K562 (cell line): ENCODE results near the gene DLX2. TPM values are rescaled to one million over a fixed set of nuclear protein-coding genes. Genes with fewer than 3 reads are reported as not detected.
A peak's percentile ranks its signal among the peaks of the same experiment; 100 is the strongest.

ENCODE experiments used
- ATAC-seq: fragments of 200-7000 bp; cut with Tn5 transposase; 3 replicates; pipeline ENCODE4 v1.9.1; 2020; ENCODE audit warnings: moderate library complexity
- BruUV-seq: library from RNA; stranded (reverse); fragments of 400-500 nt; replicated peaks from 2 replicates; lab custom pipeline; 2021; lab: Mats Ljungman, UMichigan
- CTCF ChIA-PET: fragments of 300-600 bp; formaldehyde crosslinking; extraction: SDS; loops from one replicate; lab custom pipeline; 2021; ENCODE audit warnings: low intra/inter-chr PET ratio; lab: Yijun Ruan, JAX
- POLR2A ChIA-PET: fragments of 300-600, 350-650 bp; sonication (Branson Sonifier 250); formaldehyde crosslinking; extraction: SDS; loops from one replicate; lab custom pipeline; 2021; ENCODE audit warnings: antibody characterized with exemption, inconsistent platforms; lab: Yijun Ruan, JAX
- DNase-seq, 4 experiments: peaks; one replicate each; pipeline versions ENCODE4 v3.0.0 to v3.0.0-alpha.2; 2011 to 2018; ENCODE audit warnings: low spot score in 3 of 4, mixed read lengths in 3 of 4; ENCODE audit errors: extremely low read depth in 1 of 4
- FAIRE-seq: peaks from 2 replicates; lab custom pipeline; 2011; peaks lifted over from hg19 to GRCh38; lab: Jason Lieb, UNC
- H2AFZ ChIP-seq: 2 replicates; pipeline ENCODE4 v1.6.0; 2011; ENCODE audit warnings: low read depth, low read length, control low read depth, inconsistent platforms
- H3K27ac ChIP-seq: fragments of 200-600 bp; 3 replicates; pipeline ENCODE4 v1.8.0; 2011; ENCODE audit warnings: low read depth, mild to moderate bottlenecking, control low read depth, inconsistent platforms, low read length, moderate library complexity, mixed read lengths; ENCODE audit errors: extremely low read depth
- H3K27me3 ChIP-seq, 2 experiments: fragments of 300-600 bp in 1 of 2; 2 replicates in 1 of 2; 3 replicates in 1 of 2; pipeline versions ENCODE4 v1.6.0 to v1.8.0; 2011; ENCODE audit warnings: inconsistent platforms in 2 of 2, low read length in 2 of 2, mild to moderate bottlenecking in 1 of 2, mixed read lengths in 1 of 2, moderate library complexity in 1 of 2; ENCODE audit not compliant: control insufficient read depth in 2 of 2, insufficient read depth in 2 of 2
- H3K36me3 ChIP-seq: fragments of 300-600 bp; 3 replicates; pipeline ENCODE4 v1.8.0; 2011; ENCODE audit warnings: mild to moderate bottlenecking, low read length, inconsistent platforms; ENCODE audit not compliant: control insufficient read depth, insufficient read depth
- H3K4me1 ChIP-seq, 2 experiments: fragments of 200-600 bp in 1 of 2; replicated peaks in 1 of 2; 2 replicates in 1 of 2; 3 replicates in 1 of 2; pipeline versions ENCODE4 v1.5.1 to v1.8.0; 2011; ENCODE audit warnings: inconsistent platforms in 2 of 2, low read length in 2 of 2, mild to moderate bottlenecking in 1 of 2, mixed read lengths in 1 of 2, moderate library complexity in 1 of 2; ENCODE audit not compliant: control insufficient read depth in 2 of 2, insufficient read depth in 2 of 2
- H3K4me2 ChIP-seq: 2 replicates; pipeline ENCODE4 v1.6.1; 2011; ENCODE audit warnings: low read length, control low read depth, inconsistent platforms, mixed read lengths; ENCODE audit not compliant: insufficient read depth
- H3K4me3 ChIP-seq: fragments of 200-600 bp; sonication (generic), shearing (Covaris generic); 2 replicates; pipeline ENCODE4 v1.5.1; 2016; ENCODE audit warnings: control low read depth, inconsistent platforms
- H3K79me2 ChIP-seq: fragments of 200-600 bp; 3 replicates; pipeline ENCODE4 v1.8.0; 2011; ENCODE audit warnings: low read length, inconsistent platforms; ENCODE audit not compliant: control insufficient read depth, insufficient read depth
- H3K9ac ChIP-seq, 2 experiments: 2 replicates each; pipeline versions ENCODE4 v1.6.0 to v1.6.1; 2011; ENCODE audit warnings: low read depth in 2 of 2, low read length in 2 of 2, control low read depth in 1 of 2, inconsistent platforms in 1 of 2, mild to moderate bottlenecking in 1 of 2, mixed read lengths in 1 of 2; ENCODE audit not compliant: insufficient read depth in 1 of 2
- H3K9me1 ChIP-seq: one replicate; pipeline ENCODE4 v1.6.0; 2011; ENCODE audit warnings: inconsistent platforms, mild to moderate bottlenecking, low read length, moderate library complexity; ENCODE audit not compliant: control insufficient read depth, insufficient read depth
- H3K9me3 ChIP-seq: replicated peaks from 2 replicates; pipeline ENCODE4 v1.5.1; 2011; ENCODE audit warnings: low read depth, low read length, inconsistent platforms; ENCODE audit not compliant: control insufficient read depth, insufficient read depth
- H4K20me1 ChIP-seq: replicated peaks from 2 replicates; pipeline ENCODE4 v1.6.1; 2011; ENCODE audit warnings: low read length, inconsistent platforms, mixed read lengths; ENCODE audit not compliant: control insufficient read depth, insufficient read depth
- ARID2 ChIP-seq: fragments of 450-650 bp; IDR thresholded peaks from 2 replicates; pipeline ENCODE4 v1.6.1; 2017; ENCODE audit warnings: antibody characterized with exemption, mild to moderate bottlenecking
- CBFA2T2 ChIP-seq: fragments of 450-650 bp; conservative IDR thresholded peaks from 2 replicates; pipeline ENCODE4 v1.6.1; 2017; ENCODE audit warnings: mild to moderate bottlenecking
- ESRRA ChIP-seq: fragments of 450-650 bp; IDR thresholded peaks from 2 replicates; pipeline ENCODE4 v1.6.1; 2014; ENCODE audit warnings: low read depth, mild to moderate bottlenecking, moderate library complexity, borderline replicate concordance
- FOXP1 ChIP-seq: sonication (generic); formaldehyde crosslinking; IDR thresholded peaks from 2 replicates; pipeline ENCODE4 v1.8.0; 2022; ENCODE audit warnings: mild to moderate bottlenecking, missing genetic modification reagents
- GABPB1 ChIP-seq: sonication (generic); formaldehyde crosslinking; IDR thresholded peaks from 2 replicates; pipeline ENCODE4 v1.8.0; 2022; ENCODE audit warnings: mild to moderate bottlenecking, missing genetic modification reagents
- HLTF ChIP-seq: fragments of 450-650 bp; IDR thresholded peaks from 2 replicates; pipeline ENCODE4 v1.6.1; 2016
- MYNN ChIP-seq, 2 experiments: sonication (generic); formaldehyde crosslinking in 1 of 2; IDR thresholded peaks; 2 replicates each; pipeline versions ENCODE4 v1.5.0 to v1.6.1; 2016 to 2020; ENCODE audit warnings: antibody characterized with exemption in 1 of 2, missing genetic modification reagents in 1 of 2
- NR2C1 ChIP-seq, 2 experiments: fragments of 450-650 bp; IDR thresholded peaks; 2 replicates each; pipeline ENCODE4 v1.6.1; 2017; ENCODE audit warnings: mild to moderate bottlenecking in 2 of 2, antibody characterized with exemption in 1 of 2, inconsistent platforms in 1 of 2, missing compliant biosample characterization in 1 of 2, missing genetic modification characterization in 1 of 2
- RCOR1 ChIP-seq, 2 experiments: IDR thresholded peaks; 2 replicates each; pipeline ENCODE4 v1.6.1; 2012; ENCODE audit warnings: low read depth in 2 of 2, low read length in 2 of 2, borderline replicate concordance in 1 of 2, improper control_type of control experiment in 1 of 2
- SMARCA4 ChIP-seq: fragments of 450-650 bp; IDR thresholded peaks from 2 replicates; pipeline ENCODE4 v1.6.1; 2016
- SOX6 ChIP-seq: fragments of 450-650 bp; IDR thresholded peaks from 2 replicates; pipeline ENCODE4 v1.6.1; 2014; ENCODE audit warnings: mild to moderate bottlenecking
- ZBTB17 ChIP-seq: fragments of 450-650 bp; formaldehyde crosslinking; IDR thresholded peaks from 2 replicates; pipeline ENCODE4 v1.4.0; 2020; ENCODE audit warnings: mild to moderate bottlenecking
- ZNF408 ChIP-seq: fragments of 250-450 bp; sonication (Bioruptor Pico); IDR thresholded peaks from 2 replicates; pipeline ENCODE4 v1.4.0; 2020; ENCODE audit warnings: low read depth, mild to moderate bottlenecking, moderate library complexity
- WGBS: fragments of 100-300 bp; shearing (Covaris generic); methylation state at CpG from one replicate; pipeline ENCODE4 v1.1.6; 2016; ENCODE audit warnings: low coverage, mixed read lengths; ENCODE audit not compliant: insufficient coverage; ENCODE audit errors: missing lambda C conversion rate; 5-methylcytosine and 5-hydroxymethylcytosine counted together
- in situ Hi-C: fragments of 300-500 bp; cut with MboI; formaldehyde crosslinking; loops from 4 replicates; pipeline ENCODE4 v1.15.0; 2018; ENCODE audit warnings: inconsistent platforms, mixed read lengths
- intact Hi-C: fragments of 100-400 bp; cut with micrococcal nuclease; formaldehyde crosslinking; loops from 2 replicates; pipeline ENCODE4 v1.14.2; 2022
- polyA plus RNA-seq, 8 experiments: library from polyadenylated mRNA; depleted of rRNA in 4 of 8; stranded (reverse) in 5 of 8; unstranded in 3 of 8; fragments of >200 nt; fragmentation: Nextera tagmentation in 2 of 8; fragmentation: Illumina TruSeq in 1 of 8; extraction: Ambion mirVana in 2 of 8; extraction: Trizol in 1 of 8; gene quantifications; 2 replicates each; pipeline versions ENCODE4 v1.2.1 to v1.2.3, GENCODE V29; 2011 to 2014; ENCODE audit warnings: inconsistent platforms in 1 of 8, missing spikeins in 1 of 8
- total RNA-seq, 7 experiments: library from RNA; depleted of rRNA in 6 of 7; stranded (reverse); fragments of >200 nt in 6 of 7; fragmentation: Illumina TruSeq in 2 of 7; extraction: Trizol in 2 of 7; gene quantifications; 2 replicates each; pipeline versions ENCODE4 v1.2.1 to v1.2.3, GENCODE V29; 2011 to 2021; ENCODE audit warnings: low replicate concordance in 1 of 7
- TF ChIP-seq, protein P1 (sequence below): sonication (generic); formaldehyde crosslinking; IDR thresholded peaks from 2 replicates; pipeline ENCODE4 v1.8.1; 2023; ENCODE audit warnings: mild to moderate bottlenecking, missing genetic modification reagents
- TF ChIP-seq, protein P2 (sequence below), 2 experiments: fragments of 450-650 bp in 1 of 2; sonication (generic) in 1 of 2; formaldehyde crosslinking in 1 of 2; IDR thresholded peaks in 1 of 2; conservative IDR thresholded peaks in 1 of 2; 2 replicates each; pipeline versions ENCODE4 v1.6.1 to v1.8.1; 2016 to 2023; ENCODE audit warnings: mild to moderate bottlenecking in 2 of 2, moderate library complexity in 2 of 2, inconsistent platforms in 1 of 2, missing genetic modification reagents in 1 of 2

DLX2 gene
- total and polyA plus RNA-seq, 9 of the 15 experiments (the other 6 are each of a cell fraction or from before 2014, with no cell fraction given) = 0.14 to 4.3 (median 0.86) TPM

DNA sequence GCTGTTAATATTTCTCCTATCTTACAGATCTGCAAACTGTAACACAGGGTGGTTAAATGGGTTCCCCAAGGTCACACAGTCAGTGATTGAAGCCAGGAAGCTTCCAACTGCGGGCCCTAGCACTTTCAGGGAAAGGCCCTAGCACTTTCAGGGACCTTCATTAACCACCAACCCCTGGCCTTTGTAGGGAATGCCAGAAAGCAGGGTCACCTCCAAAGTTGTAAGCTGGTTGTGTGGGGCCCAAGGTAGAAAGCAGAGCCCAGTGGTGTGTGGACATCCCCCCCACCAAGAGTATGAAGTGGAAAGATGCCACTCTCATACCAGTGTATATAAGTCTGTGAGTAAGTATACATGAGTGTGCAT lies 4.4 kb downstream of the DLX2 start (continued):
- 0 out of 2 replicates have a peak, but pooled peaks have one; percentile 52 for TF ChIP-seq ESRRA
- no peak for TF ChIP-seq ARID2
- 0 out of 2 replicates have a peak, but pooled peaks have one; percentile 1 for TF ChIP-seq NR2C1 (IDR thresholded peaks at IDR 0.05)
- TF ChIP-seq NR2C1 (tag; IDR thresholded peaks at IDR 0.05) = no peak

- ChIA-PET POLR2A (no interaction called here), CTCF (no interaction called here)
- H3K4me3 ChIP-seq = no peak overlapping the region
- H3K27ac ChIP-seq = peak overlapping the region; percentile 72; the same call in 1 of the 3 replicates
- H3K27me3 ChIP-seq = no peaks in the 10 kb centered on the region; a peak in 1 of 5 replicates
- in situ Hi-C loops (no loop called here), intact Hi-C loops (loop anchor here (1.0 kb wide), 1 partner anchor 12 kb away; the partner anchor contains the start of gene DLX1)
- FAIRE-seq (peak; percentile 87), ATAC-seq (peak; percentile 1; the same call in 2 of the 3 replicates), DNase-seq (peak; percentile 39 to 76 (median 52))
- H3K4me1 ChIP-seq = peaks cover 22 to 61% of the 10 kb centered on the region in 2 experiments
- no peaks in the 10 kb centered on the region for H3K36me3 ChIP-seq
- H3K9me1 ChIP-seq = no peaks in the 10 kb centered on the region
- WGBS = 60% methylated on average over 9 of the region's 9 CpGs
- peak overlapping the region in 1 of 2 experiments; percentile 82; a peak in 1 of 4 replicates for H3K9ac ChIP-seq
- peak overlapping the region; percentile 36; the same call in 1 of the 2 replicates for H2AFZ ChIP-seq
- H3K79me2 ChIP-seq = no peaks in the 10 kb centered on the region
- H4K20me1 ChIP-seq = no peaks in the 10 kb centered on the region
- BruUV-seq = no TSS peak
- H3K4me2 ChIP-seq = no peak overlapping the region
- no peaks in the 10 kb centered on the region for H3K9me3 ChIP-seq
- TF ChIP-seq FOXP1 (CRISPR knock-in tag) = no peak
- TF ChIP-seq CBFA2T2 = peak; percentile 71
- no peak for TF ChIP-seq ZBTB17
- TF ChIP-seq RCOR1 (IDR thresholded peaks at IDR 0.05; ENCODE audit: borderline replicate concordance in 1 of 2, low read depth in 2 of 2, low read length in 2 of 2) = peak in 1 of 2 experiments; percentile 23; a peak in 1 of 4 replicates
- no peak for TF ChIP-seq SOX6
- no peak for TF ChIP-seq ZNF408 (CRISPR knock-in tag)
- TF ChIP-seq, protein P1, sequence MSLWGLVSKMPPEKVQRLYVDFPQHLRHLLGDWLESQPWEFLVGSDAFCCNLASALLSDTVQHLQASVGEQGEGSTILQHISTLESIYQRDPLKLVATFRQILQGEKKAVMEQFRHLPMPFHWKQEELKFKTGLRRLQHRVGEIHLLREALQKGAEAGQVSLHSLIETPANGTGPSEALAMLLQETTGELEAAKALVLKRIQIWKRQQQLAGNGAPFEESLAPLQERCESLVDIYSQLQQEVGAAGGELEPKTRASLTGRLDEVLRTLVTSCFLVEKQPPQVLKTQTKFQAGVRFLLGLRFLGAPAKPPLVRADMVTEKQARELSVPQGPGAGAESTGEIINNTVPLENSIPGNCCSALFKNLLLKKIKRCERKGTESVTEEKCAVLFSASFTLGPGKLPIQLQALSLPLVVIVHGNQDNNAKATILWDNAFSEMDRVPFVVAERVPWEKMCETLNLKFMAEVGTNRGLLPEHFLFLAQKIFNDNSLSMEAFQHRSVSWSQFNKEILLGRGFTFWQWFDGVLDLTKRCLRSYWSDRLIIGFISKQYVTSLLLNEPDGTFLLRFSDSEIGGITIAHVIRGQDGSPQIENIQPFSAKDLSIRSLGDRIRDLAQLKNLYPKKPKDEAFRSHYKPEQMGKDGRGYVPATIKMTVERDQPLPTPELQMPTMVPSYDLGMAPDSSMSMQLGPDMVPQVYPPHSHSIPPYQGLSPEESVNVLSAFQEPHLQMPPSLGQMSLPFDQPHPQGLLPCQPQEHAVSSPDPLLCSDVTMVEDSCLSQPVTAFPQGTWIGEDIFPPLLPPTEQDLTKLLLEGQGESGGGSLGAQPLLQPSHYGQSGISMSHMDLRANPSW (CRISPR knock-in tag) = no peak
- no peak for TF ChIP-seq HLTF
- TF ChIP-seq, protein P2, sequence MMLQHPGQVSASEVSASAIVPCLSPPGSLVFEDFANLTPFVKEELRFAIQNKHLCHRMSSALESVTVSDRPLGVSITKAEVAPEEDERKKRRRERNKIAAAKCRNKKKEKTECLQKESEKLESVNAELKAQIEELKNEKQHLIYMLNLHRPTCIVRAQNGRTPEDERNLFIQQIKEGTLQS (IDR thresholded peaks at IDR 0.05) = 0 out of 2 replicates have a peak, but pooled peaks have one; percentile 42
- TF ChIP-seq, protein P2 (CRISPR knock-in tag; conservative IDR thresholded peaks at IDR 0.05) = no peak
- TF ChIP-seq SMARCA4 = 0 out of 2 replicates have a peak, but pooled peaks have one; percentile 14
- TF ChIP-seq MYNN (IDR thresholded peaks at IDR 0.05) = 0 out of 2 replicates have a peak, but pooled peaks have one; percentile 19
- no peak for TF ChIP-seq MYNN (CRISPR knock-in tag; IDR thresholded peaks at IDR 0.05)
- TF ChIP-seq GABPB1 (CRISPR knock-in tag) = no peak
These were observed 5.1 kb downstream of the DLX2 start for GRCh38 chr2:172097557-172098131.
